Stimulated activated CD8-positive, alpha-beta memory T cell treated with anti-CD3 and anti-CD28 coated beads, Interleukin-15, amount 100 ng/mL, for 48 hours (primary cell): Measurements from ENCODE around the gene SMAD7.

ENCODE experiments used
- DNase-seq, 2 donors: peaks; one replicate each; pipeline ENCODE4 v3.0.0-alpha.2; 2020; ENCODE audit warnings: low read depth in 2 of 2

SMAD7 gene

DNA sequence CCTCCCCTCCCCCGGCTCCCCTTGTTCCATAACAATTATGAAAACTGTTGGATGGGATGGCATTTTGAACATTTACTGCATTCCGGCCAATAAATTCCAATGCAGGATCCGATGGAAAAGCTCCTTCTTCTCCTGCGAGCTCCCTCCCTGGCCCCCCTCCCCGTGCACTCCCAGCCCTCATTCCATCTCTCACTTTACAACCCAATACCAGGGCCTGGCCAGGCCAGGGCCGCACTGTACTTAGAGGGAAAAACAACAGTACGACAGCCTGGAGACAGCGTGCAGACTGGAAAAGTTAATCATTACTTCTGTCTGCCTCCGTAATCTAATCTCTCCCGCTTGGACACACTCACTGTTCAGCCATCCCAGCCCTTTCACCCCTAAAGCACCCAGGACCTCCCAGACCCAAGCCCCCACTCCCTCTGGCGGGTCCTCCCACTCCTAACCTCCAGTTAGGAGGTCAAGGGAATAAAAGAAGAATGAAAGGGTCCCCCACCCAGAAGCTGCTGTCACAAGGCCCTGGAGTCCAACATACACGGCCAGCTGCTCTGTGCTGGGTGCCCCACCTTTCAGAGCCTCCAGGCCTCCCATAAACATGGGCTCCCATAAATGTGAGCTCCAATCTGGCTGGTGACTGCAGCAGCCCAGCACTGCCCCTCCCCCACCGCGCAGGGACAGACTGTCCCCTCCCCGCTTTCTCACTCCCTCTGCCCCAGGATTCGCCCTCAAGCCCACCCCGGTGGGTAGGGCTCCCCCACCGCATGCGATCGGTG lies 20.6 kb downstream of the SMAD7 start:
- no peak for DNase-seq

DNA sequence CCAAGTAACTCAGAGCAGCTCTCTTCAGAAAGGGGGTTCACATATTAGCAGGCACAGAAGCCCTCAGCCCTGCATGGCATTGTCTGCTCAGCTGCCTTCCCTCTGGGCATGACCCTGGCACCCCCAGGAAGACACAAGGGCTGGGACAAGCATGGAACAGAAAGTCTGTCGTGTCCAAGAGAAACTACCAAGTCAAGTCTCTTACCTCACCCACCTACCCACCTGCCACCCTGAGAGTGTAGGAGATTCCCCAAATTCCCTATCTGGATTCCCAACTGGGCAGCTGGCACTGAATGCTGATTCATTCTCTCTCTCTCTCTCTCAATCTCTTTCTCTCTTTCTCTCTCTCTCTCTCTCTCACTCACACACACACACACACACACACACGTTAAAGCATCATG lies 21.6 kb downstream of the SMAD7 start:
- no peak for DNase-seq

DNA sequence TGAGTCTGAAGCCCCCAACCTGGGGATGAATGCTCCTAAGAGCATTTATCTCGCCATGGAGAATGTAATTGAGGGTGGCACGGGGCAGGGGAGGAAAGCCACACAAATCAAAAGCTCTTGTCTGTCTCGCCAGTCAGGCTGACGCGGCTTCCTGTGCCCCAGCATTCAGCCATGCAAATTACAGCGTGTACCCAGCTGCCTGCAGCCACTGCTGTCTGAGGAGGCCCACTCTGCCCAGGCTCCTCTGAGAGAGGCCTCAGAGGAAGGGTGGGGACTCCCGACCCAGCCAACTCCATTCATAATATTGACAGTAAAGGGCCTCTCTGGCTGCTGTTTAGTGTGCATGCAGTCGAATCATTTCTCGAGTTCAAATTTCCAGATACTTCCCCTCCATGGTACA lies 22.0 kb downstream of the SMAD7 start:
- peak; percentile 65 to 70 for DNase-seq

DNA sequence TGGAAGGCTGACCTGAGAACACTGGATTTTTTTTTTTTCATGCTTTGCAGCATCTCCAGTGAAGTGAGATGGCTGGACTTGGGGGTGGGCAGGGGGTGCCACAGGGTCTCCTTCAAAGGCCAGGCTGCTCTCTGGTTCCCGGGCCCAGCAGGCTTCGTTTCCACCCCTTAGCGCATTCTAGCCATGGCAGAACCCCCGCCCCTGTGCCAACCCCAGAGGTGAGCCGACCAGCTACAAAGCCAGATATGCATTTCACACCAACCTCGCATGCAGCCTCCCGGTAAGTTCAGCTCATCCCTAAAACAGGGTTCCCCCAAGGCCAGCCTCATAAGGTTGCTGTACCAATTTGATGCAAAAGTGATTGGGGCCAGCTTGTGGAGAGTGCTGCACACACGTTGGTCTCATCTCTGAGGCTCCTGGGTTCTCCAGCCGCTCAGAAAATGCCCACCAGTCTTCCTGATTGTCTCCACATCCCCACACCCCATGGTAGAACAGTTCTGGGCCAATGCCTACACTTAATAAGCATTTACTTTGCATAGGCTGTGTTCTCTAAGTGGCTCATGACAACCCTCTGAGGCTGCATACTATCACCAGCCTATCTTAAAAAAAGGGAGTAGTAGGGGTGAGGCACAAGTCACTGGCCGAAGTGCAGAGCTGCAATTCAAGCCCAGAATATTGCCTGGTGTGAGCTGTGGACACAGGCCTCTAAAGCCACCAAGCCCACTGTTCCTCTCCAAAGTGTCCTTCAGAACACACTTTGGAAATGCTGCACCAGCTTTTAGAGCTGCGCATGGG lies 23.3 kb downstream of the SMAD7 start:
- DNase-seq: no peak

DNA sequence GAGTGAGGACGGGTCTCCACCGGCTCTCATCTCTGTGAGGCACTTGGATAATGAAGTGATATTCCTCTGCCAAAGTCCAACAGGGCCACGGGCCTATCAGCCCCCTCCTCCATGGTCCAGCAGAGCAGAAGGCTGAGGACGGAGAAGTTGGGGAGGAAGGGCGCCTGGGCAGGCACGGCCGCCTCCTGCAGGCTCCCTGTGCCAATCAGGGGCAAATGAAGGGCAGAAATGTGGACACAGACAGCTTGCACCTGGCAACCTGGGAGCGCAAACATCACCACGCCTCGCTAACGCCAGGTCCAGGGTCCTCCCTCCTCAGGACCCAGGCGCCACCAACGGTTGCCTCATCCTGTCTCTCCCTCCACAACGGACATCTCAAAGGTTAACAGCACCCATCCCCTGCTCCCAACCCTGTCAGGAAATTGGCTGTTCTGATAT lies 24.3 kb downstream of the SMAD7 start:
- DNase-seq: no peak

DNA sequence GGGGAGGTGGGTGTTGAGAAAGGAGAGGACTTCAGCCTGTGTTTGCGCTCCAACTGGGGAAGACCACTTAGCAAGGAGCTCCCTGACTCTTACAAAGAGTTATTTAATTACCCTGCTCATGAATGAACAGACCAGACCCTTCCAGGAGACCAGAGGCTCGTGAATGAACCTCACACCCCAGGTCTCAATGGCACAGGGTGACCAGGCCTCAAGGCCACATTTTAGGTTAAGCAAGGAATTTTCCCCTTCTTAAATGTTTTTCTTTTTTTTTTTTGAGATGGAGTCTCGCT lies 25.3 kb downstream of the SMAD7 start:
- no peak for DNase-seq

DNA sequence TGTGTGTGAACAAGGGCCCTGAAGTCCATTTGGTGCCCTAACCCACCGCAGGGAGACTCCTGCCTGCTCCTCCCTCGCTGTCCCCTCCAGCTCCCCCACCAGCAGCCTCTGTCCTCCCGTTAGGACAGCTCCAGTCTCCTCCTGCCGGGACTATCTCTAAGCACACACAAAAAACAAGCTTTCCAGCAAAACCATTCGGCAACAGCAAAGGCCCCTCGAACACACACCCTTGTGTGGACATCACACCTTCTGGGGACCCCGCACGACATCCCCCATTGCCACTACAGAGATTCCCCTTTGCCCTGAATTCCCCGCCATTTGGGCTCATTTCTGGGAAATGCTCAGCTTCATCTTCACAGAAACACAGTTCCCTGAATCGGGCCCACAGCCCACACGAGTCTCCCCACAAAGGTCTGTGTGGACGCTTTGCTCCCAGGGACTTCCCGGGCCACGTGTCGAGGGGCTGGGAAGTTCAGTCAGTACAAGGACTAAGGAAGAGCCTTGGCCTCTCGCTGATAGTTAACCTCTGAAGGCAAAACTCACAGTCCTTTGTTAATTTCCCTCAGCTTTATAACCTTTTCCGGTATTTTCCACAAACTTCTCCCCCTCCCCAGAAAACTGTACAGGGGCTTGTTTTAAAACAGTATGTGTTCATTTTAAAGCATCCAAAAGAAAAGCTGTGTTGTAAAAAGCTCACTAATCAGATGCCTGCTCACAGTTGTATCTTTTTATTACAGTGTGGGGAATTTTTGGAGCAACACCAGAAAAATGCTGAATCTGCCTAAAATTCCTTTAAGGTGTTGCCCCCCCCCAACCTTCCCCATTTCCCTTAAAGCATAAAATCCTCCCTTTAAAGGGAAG lies 25.9 kb downstream of the SMAD7 start:
- DNase-seq: peak in 1 of 2 donors; percentile 58

DNA sequence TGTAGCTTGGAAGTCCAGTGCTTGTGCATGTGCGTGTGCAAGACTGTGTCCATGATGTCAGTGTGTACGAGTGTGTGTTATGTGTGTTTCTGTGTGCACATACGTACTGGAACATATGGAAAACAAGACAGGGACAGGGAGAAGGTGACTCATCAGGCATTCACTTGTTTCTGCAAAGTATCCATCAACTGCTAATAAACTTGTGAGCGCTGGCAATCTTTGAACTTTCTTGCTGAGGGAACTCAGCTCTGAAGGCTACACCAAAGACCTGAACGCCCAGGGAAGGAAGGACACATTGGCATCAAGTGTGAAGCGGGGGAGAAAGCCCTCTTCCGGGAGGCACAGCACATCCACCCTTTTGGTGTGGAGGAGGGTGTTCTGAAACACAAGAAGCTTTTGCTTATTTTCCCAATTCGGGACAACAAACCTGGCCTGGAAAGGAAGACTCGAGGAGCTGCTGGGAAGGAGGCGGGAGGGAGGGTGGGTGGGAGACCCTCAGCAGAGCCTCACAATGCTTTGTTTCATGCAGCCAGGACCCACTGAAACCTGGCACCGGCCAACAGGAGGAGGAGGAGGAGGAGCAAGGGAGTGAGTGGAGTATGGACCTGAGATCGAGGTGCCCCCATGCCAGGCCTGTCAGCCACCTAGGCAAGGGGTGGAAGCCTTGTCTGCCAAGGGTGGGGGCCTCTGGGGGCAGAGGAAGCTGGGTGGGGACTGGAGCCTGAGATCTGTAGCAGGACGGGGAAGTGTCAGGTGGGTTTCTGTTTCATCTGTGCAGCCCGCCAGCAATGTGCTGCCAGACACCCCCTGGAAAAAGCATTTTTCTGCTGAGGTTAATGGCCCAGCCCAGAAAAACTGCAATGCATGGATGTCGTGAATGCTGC lies 26.8 kb downstream of the SMAD7 start:
- no peak for DNase-seq

DNA sequence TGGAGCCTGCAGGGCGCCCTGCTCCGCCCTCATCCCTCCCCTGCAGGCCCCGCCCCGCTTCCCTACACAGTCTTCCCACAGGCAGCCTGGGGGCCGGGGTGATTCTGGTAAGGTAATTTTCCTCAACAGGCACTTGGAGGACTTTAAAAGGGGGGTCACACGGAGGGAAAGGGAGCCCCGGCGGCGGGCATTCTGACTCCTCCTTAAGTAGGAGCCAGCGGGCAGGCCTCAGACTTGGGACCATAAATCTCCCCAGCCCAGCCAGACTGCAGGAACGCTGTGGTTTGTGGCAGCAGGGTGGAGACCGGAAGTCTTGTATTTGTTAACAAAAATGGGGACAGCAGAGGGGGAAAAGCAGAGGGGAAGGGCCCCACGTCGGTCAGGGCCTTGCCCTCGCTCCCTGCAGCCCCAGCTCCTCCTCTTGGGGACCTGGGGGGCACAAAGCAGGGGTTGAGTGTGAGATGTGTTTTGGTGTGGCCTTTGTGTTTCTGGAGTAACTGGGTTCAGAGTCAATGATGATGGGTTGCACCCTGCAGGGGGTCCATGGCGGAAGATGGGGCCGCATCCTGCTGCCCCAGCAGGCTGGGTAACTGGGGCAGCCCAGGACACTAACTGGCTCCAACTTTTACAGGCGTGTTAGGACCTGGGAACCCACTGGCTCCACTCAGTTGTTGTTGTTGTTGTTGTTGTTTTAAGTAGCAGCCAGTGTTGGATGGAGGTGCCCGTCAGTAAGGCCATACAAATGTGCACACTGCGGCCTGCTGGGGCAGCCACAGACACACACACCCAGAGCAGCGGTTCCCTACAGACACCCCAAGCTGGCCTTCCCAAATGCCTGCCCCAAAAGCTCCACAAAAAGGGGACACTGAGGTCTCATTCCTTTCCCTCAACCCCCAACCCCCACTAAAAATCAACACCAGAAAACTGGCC lies 27.7 kb downstream of the SMAD7 start:
- no peak for DNase-seq

DNA sequence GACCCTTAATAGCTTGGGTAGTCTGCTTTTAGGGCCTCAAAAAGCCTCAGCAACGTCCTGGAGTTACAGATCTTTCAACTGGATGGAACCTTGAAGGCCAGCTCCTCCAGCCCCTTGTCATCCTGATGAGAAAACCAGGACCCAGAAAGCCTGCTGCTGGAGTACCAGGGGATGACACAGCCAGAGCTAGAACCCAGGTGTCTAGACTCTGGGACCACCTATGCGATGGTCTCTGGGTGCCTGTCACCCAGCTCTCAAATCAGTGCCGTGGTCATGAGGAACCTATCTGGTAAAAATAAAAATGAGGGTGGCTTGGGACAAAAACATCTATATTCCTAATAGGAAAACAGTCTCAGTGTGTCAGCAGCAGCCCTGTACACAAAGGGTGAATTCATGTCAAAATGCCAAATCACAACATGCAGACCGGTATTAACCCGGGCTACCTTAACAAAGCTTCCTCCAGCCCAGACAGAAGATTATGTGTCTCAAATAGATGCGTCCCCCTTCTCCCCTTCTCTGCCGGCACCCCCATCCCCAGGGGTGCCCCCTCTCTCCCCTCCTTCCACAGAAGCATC lies 28.5 kb downstream of the SMAD7 start:
- no peak for DNase-seq

DNA sequence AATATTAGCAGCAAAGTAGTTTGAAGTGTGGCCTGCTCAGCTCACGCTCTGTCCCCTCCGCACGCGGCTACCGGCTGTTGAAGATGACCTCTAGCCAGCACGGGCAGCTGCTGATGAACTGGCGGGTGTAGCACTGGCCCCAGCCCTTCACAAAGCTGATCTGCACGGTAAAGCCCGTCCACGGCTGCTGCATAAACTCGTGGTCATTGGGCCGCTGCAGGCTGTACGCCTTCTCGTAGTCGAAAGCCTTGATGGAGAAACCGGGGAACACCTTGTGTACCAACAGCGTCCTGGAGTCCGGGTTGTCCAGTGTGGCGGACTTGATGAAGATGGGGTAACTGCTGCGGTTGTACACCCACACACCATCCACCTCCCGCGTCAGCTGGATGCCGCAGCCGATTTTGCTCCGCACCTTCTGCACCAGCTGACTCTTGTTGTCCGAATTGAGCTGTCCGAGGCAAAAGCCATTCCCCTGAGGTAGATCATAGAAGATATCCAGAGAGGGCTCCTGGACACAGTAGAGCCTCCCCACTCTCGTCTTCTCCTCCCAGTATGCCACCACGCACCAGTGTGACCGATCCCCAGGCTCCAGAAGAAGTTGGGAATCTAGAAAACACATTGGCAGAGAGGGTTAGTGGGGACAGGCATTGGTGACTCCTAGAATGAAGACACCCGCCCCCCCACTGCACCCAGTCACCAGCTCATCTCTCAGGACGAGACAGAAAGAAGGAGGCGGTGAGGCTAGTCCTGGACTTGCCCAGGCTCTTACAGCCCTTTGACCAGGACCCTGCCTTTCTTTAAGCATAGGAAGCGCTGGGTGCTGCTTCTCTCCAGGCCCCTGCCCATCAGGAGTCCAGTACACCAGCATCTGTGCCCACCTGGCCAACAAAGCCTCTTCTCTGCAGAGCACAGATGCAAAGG lies 29.2 kb downstream of the SMAD7 start:
- DNase-seq: no peak

DNA sequence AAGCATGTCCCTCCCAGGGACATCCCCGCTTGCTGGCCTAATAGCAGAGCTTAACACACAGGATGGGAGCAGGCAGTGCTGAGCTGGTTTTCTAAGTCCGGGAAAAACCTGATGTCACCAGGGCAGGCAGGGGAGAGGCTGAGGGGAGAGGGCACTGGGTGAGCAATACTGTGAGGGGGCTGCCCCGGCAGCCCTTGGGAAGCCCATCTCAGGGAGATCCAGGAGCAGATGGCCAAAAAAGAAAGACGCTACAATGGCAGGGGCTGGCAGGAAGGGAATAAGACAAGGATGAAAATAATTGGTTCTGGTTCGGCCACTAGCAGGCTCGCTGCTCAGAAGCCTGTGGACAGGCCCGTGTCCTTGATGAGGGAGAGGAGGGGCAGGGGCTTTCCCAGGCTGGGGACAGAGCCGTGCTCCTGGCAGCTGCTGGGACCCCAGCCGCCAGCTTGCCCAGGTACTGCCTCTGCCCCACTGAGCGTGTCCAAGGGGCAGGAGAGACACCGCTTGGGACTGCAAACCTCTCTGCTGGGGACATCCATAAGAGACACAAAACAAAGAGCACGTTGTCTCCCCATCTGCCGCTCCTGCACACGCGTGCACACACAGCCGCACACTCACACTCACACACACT lies 30.2 kb downstream of the SMAD7 start:
- no peak for DNase-seq

DNA sequence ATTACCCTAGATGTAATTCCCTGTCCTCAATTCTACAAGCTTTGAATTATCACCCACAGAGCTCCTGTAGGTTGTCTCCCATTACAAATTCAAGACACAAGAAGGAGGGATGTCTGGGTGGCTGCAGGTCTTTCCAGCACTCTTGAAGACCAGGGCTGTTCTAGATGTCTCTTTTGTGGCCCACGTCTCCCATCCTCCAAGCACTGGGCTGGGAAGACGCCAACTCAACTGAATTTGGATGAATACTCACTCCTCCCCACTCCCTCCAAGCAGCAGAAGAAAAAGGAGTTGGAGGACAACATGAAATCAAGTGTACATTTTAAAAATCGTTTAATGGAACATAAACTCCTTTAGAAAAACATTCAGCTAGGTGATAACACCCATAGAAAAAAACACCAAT lies 31.2 kb downstream of the SMAD7 start:
- DNase-seq: no peak

DNA sequence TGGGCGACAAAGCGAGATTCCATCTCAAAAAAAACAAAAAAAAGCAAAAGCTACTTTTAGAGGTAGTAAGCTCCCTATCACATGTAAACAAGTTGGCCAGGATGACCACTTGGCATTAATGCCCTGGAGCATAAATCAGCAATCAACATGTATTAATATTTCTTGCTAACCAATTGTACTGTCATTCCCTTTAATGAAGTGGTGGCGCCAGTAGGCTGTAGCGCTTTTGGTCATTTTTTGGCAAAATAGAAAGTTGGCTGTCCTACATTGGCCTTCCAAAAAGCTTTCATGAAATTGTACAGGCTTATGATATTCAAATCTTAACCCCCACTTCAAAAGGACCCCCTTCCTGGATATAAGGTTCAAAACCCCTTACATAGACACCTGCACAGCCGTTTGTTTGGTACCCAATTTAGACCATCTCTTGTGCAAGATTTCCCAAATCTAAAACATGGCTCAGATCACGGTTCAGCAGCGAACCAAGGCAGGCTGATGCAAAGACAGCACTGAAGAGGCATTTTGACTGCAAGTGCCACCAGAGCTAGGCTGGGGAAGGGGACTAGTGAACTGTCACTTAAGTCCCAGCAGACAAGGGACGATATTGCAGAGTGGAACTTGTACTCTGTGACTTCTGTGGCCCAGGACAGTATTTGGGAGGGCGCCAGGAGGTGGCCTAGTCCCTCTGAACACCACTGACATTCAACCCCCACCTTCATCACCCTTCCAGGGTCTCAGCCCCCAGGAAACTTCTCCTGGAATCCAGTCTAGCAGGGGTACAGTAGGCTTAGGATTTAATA lies 31.9 kb downstream of the SMAD7 start:
- no peak for DNase-seq

DNA sequence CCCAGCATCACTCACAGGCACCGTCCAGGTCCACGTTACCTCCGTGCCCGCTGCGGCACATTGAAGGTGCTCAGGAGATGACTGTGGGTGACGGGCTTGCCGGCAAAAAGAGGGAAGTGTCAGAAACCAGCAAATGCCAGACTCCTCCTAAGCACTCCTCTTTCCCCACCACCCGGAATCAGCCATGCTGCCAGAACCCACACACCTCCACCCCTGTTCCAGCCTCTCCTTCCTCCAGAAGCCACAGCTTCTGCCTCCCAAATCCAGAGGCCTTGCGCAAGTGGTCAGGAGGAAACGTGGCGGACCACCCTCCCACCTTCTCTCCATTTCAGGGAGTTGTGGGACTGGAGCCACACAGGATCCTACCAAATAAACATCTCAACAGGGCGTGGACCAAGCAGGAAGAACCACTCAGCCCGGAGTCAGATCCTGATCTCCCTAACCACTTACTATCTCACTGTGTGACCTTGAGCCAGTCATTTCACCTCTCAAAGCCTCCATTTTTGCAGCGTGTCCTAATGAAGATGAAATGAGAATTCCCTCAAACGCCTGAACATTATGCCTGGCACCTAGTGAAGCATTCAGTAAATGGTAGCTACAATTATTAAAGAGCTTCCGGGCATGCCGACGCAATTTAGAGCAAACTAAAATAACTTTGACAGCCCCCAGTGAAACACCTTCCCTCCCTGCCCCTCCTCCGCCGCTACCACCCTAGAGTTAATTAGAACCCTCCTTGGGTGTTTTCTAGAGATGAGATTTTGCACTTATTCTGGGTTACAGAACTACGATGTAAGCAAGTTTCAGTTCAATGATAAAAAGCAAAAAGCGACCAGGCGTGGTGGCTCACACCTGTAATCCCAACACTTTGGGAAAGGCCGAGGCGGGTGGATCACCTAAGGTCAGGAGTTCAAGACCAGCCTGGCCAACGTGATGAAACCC lies 32.9 kb downstream of the SMAD7 start:
- no peak for DNase-seq

DNA sequence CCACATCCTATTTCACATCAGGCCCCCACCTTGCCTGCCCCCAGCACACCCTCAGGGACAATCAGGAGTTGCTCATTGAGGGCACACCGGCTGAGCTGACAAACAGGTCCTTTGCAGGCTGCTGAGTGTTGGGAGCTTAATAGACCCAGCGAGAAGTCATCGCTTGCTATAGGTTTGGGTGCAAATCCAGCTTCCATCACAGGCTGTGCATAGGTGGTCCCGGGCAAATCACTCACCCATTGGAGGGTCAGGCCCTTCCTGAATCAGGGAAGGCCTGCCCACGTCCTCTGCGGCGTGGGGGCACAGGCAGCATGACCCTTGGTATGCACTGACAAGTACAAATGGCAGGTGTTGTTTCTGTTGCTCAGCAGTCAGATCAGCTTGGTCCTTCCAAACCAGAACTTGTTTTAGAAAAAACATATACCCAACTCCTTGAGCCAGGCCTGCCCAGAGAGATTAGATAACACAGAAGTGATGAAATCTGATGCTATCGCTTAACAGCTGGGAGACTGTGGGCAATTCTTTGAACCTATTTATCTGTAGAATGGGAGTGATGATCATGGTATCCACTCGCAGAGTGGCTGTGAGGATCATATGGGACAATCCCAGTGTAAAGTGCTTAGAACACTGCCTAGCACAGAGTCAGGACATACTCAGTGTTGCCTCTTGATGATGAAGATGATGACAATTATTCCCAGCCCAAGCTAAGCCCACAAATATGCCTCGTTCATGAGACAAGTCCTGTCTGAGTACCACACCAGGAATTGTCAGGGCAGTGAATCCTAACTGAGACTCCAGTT lies 34.9 kb downstream of the SMAD7 start:
- no peak for DNase-seq
